ENCODE results near the gene ATP10B.

The ATP10B gene

DNA sequence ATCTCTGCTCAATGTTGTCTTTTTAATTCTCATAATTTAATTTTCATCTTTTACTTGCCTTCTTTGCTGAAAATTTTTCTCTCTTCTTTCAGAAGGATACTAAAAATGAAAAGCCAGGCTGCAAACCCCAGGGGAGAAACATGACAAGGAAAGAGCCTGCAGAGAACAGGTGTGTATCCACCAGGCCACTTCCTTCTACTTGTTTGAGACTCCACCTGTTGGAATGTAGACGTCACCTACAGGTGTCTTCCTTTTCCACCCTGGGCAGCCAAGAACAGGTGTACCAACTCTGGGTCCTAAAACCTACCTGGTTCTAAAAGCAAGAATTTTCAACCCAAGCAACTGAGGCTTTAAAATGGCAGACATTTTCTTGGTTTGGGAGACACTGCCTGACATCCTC lies 166.8 kb downstream of the ATP10B start:
- peak; percentile 50 for DNase-seq (ENCODE audit: low spot score)

DNA sequence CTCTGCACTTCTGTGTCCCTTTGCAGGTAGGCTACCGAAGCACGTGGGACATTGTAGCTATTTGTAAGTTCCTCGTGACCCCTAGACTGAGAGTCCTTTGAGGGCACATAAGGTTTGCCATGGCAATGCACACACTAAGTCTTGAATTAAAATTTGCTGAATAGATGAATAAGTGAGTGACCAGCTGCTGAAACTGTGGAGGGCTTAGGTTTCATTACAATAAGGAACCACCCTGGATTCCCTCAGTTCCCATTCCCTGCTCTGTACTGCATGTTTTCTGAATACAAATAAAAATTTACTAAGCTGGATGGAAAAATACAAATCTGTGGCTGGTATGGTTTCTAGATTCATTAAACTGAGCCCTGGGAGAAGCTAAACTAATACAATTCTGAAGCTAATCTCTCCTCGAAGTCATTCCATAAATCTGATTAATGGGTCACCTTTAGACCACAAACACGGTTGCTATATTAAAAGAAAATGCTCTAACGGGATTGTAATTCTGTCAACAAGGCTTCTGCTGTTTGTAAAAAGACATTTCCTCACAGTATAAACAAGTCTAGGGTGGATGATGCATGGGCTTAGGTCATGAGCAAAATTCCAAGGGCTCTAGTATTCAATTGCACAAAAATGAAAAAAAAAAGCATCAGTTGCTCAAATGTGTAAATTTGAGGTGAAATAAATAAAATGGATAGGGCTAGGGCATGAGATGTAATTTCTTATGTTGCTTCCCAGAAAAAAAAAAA lies 172.3 kb downstream of the ATP10B start:
- DNase-seq (ENCODE audit: low spot score): no peak

DNA sequence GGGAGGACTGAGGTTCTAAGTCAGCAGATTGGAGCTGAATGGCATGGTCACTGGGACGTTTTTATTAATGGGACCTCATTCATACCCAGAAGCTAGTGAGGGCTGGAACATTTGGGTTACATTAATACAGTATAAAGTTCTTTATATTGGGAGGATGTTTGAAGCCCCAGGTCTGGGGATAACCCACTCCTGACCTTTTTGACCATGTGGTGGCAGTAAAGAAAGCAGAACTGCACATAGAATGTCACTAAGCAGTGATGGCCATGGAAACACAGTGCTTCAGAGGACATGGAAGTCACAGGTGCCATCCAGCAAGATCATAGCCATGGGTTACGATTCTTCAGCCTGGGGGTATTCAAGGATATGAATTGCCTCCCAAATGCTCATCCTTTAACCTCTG lies 176.0 kb downstream of the ATP10B start:
- DNase-seq (ENCODE audit: low spot score): no peak

DNA sequence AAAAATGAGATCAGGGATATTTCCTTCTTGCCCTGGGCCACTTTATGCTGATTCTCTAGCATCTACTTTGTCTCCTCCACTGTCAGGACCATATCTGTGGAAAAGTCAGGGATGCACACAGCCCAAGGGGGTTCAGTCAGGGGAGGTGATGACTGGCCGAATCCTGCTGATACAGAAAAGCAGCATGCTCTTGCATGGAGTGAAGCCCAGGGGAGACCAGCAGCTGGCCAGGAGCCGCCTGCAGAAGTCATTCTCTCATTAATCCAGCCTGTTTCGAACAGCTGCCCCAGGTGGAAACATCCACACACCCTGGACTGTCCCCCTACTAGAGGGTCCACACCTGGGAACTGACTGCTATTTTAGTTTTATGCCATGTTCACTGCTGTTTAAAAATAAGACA lies 177.1 kb downstream of the ATP10B start:
- DNase-seq (ENCODE audit: low spot score): no peak

DNA sequence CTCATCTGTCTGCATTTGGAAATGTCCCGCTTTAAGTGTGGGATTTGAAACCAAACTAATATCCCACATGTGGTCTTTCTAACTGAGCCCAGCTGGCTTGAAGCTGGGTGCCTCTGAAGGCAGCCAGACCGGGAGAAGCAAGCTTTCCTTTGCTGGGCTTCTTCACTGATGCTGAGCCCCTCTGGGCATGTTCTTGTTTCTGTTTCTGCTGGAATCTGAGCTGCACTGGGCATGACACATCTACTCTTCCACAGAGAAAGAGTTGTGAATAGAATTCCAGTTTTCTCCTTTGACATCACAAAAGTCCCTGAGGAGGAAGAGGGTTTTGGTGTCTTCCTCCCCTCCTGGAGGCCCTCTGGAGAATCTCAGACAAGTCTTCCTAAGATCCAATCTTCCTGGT lies 179.5 kb downstream of the ATP10B start:
- no peak for DNase-seq (ENCODE audit: low spot score)

DNA sequence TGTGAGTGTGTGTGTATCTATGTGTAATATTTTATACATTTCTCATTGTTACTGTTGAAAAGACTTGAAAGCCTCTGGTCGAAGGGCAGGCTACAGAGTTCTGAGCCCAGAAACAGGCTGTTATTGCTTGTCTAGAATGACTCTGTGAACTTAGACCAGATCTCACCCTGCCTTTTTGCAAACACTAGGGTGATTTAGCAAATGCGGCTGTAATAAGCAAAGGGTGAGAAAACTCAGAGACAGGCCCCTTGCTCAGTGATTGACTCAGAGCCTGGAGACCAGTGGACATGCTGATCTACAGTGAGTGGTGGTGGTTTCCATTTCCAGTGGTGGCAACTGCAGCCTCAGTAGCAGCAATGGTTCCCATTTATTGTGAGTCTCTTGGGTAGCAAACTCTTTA lies 183.7 kb downstream of the ATP10B start:
- no peak for DNase-seq (ENCODE audit: low spot score)

DNA sequence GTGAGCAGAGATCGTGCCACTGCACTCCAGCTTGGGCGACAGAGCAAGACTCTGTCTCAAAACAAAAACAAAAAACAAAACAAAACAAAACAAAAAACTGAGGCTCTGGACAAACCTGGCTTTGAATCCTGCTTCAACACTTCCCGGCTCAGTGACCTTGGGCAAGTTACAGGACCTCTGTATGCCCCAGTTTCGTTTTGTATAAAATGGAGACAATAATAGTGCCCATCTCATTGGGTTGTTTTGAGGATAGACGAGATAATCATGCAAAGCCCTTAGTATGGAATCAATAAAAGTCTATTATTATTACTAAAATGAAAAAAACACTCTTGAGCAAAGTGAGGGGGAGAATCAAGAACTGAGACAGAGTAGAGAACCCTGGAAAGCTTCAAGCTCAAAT lies 184.9 kb downstream of the ATP10B start:
- no peak for DNase-seq (ENCODE audit: low spot score)

DNA sequence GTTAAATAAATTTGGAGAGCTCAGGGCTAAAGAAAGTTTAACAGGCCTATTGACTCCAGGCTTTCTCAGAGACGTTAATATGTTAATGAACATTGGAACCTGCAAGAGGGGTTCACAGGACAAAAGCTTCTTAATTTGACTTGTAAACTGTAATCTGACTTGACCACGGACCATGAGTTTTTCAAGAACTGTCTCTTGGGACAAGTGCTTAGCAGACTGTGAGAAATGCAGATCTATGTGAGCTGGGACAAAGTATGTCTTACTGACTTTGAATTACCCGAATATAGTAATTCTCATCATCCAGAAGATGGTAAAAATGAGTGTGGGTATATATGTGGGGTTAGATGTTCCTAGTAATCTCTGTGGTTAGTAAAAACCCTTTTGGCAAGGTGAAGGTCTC lies 186.6 kb downstream of the ATP10B start:
- no peak for DNase-seq (ENCODE audit: low spot score)

DNA sequence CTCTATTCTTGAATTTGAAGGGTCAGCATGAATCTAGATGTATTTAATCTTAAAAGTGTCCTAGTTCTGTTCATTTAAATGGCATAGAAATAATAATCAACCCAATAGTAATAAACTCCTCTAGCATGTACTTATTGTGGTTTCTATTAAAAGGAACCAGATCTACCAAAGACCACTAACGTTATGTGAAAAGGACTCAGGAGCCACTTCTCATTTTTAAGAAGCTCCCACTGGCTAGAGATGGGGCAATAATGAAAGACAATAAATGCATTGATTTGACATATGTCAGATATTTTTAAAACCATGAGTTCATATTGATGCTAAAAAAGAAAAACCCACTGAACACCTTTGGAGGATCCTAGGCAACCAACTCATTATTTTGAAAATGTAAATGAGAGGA lies 191.9 kb downstream of the ATP10B start:
- no peak for DNase-seq (ENCODE audit: low spot score)

DNA sequence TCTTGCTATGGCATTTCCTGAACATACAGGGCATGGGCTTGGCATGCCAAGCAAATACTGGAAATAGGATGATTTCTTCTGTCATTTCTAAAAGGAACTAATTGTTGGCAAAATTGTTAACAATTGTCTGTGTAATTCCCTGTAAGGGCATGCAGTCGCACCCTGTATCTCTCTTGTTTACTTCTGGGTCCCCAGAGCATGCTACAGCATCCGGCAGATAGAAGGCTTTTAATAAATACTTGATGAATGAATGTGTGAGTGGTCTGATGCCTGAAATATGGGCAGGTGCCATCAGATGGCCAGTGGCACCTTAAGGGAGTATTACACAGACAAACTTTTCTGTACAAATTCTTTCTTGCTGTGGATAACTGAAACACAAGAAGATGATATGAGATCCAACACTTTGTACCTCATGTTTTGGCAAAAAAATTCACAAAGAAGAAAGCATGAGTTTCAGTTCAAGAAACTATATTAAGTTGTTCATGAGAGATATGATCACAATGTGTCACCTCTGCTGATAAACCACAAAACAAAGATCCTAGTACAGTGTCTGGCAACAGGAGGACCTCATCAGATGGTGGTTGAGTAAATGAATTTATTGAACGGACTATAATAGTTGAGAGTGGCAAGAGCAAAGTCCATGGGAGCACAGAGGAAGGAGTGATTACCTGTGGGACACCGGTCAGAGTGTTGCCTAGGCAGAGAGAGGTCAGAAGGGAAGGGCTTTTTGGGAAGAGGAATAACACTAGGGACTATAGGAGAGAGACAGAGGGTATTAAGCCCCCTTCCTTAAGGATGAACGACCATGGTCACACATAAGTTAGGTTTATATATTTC lies 194.2 kb downstream of the ATP10B start:
- no peak for DNase-seq (ENCODE audit: low spot score)

DNA sequence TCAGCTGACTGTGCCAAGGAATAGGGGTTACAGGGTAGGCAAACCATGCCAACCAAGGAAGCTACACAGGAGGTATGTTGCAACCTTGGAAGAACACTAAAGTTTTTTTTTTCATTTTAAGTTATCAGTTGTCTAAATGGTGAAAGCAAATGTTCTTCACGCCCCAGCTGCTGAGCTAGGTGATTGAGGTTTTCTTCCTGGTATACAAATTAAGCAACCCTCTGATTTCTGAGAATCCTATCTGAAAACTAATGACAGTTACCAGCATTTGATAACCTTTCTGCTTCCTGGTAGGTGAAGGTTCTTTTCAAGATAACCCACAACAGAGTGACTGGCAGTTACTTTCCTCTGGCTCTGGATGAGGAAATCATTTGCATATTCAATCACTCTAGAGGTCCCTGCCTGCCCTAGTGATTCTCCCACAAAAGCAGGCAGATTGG lies 194.9 kb downstream of the ATP10B start:
- DNase-seq (ENCODE audit: low spot score): no peak

DNA sequence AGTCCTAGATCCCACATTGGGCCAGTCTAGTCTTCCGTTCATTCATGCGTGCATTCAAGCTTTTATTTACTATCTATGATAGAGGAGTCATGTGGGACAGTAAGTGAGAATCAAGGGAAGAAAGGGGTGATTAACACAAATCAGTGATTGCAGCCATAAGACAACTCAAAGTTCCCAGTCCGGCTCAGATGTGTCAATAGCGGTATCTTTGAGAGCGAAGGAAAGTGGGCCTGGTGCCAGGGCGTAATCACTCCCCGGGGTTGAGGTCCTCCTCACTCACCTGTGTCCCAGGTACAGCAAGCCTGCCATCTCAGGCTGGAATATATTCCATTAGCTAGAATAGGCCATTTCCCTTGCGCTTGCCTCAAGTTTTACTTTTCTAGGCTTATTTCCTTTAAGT lies 196.3 kb downstream of the ATP10B start:
- DNase-seq (ENCODE audit: low spot score): no peak

DNA sequence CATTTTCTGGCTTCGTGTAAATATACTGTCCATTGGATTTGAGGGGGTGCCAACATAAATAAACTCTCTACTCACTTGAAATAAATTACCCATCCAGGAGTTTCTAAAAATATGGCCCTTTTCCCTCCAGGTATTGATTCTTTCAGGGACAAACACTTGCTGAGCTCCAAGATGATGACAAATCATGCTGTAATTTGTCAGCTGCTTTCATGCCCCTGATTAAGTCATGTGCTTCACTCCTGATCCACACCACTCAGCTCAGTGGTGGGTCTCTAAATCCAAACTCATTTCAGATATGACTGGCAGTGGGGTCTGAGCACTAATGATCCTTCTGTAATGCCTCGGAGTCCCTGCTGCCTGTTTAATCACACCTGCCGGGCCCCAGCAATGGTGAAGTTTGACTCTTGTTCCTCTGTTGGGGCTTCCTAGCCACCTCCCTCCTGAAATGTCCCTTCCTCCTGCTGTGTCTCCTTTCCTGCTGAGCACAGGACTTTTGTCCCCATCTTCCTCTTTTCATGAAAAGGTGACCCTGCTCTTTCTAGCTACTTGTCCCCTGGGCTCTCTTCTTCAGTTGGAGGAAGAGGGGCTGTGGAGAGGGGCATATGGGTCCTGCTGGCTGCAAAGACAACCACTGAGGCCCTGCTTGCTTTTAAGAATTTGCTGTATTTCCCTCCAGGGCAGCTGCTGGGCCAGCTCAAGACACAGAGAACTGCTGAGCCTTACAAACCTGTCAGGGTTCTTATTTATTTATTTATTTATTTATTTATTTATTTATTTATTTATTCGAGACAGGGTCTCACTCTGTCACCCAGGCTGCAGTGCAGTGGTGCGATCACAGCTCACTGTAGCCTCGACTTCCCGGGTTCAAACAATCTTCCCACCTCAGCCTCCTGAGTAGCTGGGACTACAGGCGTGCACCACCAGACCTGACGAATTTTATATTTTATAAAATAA lies 200.0 kb downstream of the ATP10B start:
- peak; percentile 53 for DNase-seq (ENCODE audit: low spot score)

DNA sequence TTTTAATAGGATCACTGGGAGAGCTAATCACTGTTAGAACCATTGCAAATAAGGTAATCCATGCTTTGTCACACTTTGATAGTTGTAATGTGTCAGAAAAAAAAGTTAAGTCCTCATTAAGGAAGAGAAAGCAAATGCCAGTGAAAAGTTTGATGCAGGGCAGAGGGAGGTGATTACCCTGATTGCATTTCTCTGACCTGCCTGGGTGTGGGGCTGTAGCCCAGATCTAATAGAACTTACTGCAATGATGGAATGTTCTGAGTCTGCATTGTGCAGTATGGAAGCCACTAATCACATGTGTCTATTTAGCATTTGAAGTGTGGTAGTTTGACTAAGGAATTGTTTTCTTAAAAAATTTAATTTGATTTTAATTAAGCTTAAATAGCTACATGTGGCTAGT lies 202.7 kb downstream of the ATP10B start:
- peak; percentile 28 for DNase-seq (ENCODE audit: low spot score)

DNA sequence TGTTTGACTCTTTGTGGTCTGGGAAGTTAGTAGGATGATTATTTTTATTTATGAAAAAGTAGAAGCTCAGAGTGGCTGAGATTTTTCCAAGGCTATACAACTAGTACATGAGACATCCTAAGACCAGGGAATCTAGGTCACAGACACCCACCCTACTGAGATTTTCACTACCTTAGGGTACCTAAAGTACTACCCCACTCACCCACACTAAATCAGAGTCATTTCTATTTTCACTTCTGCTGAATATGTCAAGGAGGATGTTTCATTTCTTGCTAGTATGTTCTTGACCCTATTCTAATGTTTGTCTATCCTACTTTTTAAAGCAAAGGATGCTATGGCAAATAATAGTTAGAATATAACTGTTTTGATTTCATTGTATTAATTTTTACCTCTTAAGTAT lies 206.0 kb downstream of the ATP10B start:
- no peak for DNase-seq (ENCODE audit: low spot score)

DNA sequence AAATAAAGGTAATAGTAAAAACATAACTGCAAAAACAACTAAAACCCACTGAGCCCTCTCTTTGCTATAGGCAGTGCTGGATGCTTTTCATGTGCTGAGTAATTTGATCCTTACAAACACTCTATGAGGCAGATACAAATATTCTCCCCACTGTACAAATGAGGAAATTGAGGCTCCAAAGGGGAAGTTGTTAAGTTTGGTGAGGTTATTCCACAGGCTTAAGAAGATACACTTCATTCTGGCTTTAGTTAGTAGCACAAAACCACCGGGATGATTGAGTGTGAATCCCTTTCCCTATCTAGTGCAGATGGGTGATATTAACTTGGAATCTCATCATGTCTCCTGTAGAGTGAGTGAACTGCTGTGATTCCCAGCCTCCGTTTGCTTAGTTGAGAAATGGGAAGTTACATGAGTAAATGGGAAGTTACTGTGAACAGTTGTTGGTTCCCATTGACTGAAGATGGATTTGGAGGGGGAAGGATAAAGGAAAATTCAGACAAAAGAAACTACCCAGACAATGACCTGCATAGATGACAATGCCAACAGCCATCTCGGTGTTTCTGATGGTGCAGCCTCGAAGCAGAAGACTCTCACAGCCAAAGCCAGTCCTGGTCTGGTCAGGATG lies 208.3 kb downstream of the ATP10B start:
- no peak for DNase-seq (ENCODE audit: low spot score)

DNA sequence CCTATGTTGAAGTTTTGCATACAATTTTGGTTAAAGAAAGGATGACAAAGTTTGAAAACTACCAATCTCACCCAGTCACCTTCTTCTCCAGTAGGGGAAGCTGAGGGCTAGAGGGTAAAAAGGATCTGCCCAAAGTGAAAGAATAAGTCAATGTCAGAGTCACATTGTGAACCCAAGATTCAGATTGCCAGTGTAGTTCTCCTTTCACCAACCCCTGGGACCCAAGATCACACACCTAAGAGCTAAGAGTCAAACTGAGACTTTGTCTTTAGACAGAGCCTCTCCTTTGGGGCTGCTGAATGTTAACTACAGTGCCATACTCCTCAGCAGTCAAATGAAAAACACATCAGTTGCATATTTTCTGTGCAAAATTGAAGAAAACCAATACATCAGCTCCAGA lies 210.6 kb downstream of the ATP10B start:
- no peak for DNase-seq (ENCODE audit: low spot score)

DNA sequence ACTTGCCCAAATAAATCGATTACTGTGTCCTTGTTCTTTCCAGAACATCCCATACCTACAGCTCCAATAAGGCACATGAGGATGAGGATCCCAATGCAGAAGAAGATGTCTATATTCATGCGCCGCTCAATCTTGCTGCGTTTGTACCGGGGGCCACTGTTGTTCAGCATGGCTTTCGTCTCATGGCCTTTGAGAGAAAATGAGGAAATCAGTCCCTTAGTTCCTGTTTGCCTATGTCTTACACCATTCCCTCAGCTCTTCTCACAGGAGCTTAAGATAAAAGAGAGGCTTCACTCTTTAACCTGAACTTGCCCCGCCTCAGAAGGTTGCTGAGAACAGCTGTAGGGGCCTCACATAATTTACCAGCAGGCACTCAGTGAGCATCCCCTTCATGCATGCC lies 211.6 kb downstream of the ATP10B start:
- no peak for DNase-seq (ENCODE audit: low spot score)

DNA sequence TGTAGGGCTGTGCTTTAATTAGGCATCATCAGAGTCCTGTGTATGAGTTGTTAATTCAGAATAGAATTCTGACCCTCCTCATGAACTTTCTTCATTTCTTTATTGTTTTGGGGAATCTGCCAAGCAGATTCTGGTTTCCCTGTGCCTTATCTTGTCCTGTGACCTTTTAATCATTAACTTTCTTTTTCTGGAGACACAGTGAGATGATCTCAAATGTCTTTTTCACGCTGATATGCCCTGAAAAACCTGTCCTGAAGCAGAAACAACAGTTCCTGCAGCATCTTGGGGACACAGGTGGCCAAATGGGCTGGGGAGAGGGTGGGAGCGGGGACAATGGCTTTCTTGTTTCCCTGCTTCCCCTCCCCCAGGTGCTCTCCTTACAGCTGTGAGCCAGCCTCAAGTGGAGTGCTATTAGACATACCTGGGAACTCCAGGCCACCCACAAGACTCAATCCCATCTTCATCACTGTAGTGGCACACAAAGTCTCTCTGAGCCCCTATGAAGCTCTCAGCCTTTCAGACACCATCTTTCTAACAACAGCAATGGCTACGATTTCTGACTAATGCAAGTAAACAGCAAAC lies 213.8 kb downstream of the ATP10B start:
- peak; percentile 49 for DNase-seq (ENCODE audit: low spot score)

DNA sequence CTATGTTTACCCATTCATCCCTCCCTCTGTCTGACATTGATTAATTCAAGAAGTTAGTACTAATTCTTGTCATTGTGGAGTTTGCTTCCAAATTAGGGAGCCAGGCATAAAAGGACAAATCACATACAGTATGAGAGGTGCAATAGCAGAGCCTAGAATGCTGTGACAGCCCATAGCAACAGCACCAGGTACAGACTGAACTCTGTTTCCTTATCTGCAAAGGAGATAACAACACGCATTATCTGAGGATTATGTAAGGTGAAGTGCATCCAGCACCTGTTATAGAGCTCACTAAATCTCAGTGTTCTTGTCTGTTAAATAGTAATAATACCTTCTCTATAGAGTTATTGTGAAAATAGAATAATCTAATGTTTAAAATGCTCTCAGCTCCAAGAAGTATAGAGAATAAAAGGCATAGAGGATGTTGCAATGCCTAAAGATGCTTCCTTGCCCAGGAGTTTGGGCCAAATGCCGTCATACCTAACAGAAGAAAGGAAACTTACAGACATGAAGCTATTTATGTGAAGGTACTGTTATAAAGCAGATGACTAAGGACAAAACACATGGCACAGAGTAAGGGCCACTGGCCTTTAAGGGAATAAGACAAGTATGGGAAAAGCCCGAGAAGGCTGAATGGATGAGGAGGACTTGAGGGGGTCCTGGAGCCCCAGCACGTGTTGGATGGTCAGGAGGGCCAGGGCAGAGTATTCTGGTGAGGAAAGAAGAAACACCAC lies 214.5 kb downstream of the ATP10B start:
- no peak for DNase-seq (ENCODE audit: low spot score)

DNA sequence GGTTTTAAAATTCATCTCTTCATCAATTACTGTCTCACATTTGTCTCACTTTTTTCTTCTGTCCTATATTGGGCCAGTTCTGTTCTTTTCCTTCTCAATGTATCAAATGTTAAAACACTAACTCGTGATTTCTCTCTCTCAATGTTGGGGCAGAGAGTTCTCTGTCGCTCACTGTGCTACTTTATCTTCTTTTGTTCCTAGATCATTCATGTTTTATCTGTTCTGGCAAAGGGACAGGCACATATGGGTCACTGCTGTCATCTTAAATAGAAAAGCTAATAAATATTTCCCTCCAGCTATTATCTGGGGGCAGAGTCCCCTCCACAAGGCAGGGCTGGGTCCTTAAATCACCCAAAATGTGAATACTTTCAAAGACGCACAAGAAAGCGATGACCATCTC lies 216.3 kb downstream of the ATP10B start:
- DNase-seq (ENCODE audit: low spot score): no peak

All from kidney tubule cell (primary cell).